ENCODE results near the gene WIPF3. TPM values are rescaled to one million over a fixed set of nuclear protein-coding genes. Genes with fewer than 3 reads are reported as not detected.

Gene WIPF3
- total RNA-seq, 1 donor from 2014 or later = 0.67 TPM

GRCh38 chr7:29937132-29937531 is 130.8 kb downstream of the WIPF3 start:
- TF ChIP-seq CTCF (IDR thresholded peaks at IDR 0.05) = no peak
- Histone ChIP-seq H3K36me3 (peaks cover 38% of the 10 kb centered on the region), H3K4me1 (no peaks in the 10 kb centered on the region), H3K27me3 (no peaks in the 10 kb centered on the region), H3K27ac (no peak overlapping the region), H3K9me3 (no peaks in the 10 kb centered on the region), H3K4me3 (no peak overlapping the region)
- no peak for ATAC-seq
- intact Hi-C loops (cut with DNase I) = no loop called here
- no peak for DNase-seq

GRCh38 chr7:29940199-29940598 is 133.9 kb downstream of the WIPF3 start:
- Histone ChIP-seq H3K4me3 (no peak overlapping the region), H3K9me3 (no peaks in the 10 kb centered on the region), H3K27me3 (no peaks in the 10 kb centered on the region), H3K27ac (no peak overlapping the region), H3K36me3 (peaks cover 54% of the 10 kb centered on the region), H3K4me1 (no peaks in the 10 kb centered on the region)
- ATAC-seq = no peak
- no peak for TF ChIP-seq CTCF (IDR thresholded peaks at IDR 0.05)
- intact Hi-C loops (cut with DNase I) = no loop called here
- DNase-seq = no peak

- peaks cover 34% of the 10 kb centered on the region for H3K36me3 ChIP-seq
- DNase-seq (no peak), ATAC-seq (no peak)
- H3K27ac ChIP-seq = no peak overlapping the region
- intact Hi-C loops (cut with DNase I) = no loop called here
- H3K4me3 ChIP-seq = no peak overlapping the region
- no peaks in the 10 kb centered on the region for H3K4me1 ChIP-seq
- no peaks in the 10 kb centered on the region for H3K27me3 ChIP-seq
- TF ChIP-seq CTCF (IDR thresholded peaks at IDR 0.05) = no peak
- no peaks in the 10 kb centered on the region for H3K9me3 ChIP-seq
These were observed 139.0 kb downstream of the WIPF3 start for GRCh38 chr7:29945259-29945809.

GRCh38 chr7:29946428-29947186 is 140.3 kb downstream of the WIPF3 start:
- intact Hi-C loops (cut with DNase I) = no loop called here
- H3K4me1 ChIP-seq = no peaks in the 10 kb centered on the region
- H3K27me3 ChIP-seq = no peaks in the 10 kb centered on the region
- TF ChIP-seq CTCF (IDR thresholded peaks at IDR 0.05) = peak; percentile 50
- DNase-seq (no peak), ATAC-seq (peak; percentile 83)
- no peak overlapping the region for H3K27ac ChIP-seq
- peaks cover 22% of the 10 kb centered on the region for H3K36me3 ChIP-seq
- no peaks in the 10 kb centered on the region for H3K9me3 ChIP-seq
- no peak overlapping the region for H3K4me3 ChIP-seq

- no peak overlapping the region for H3K27ac ChIP-seq
- H3K4me1 ChIP-seq = no peaks in the 10 kb centered on the region
- no peaks in the 10 kb centered on the region for H3K27me3 ChIP-seq
- intact Hi-C loops (cut with DNase I) = no loop called here
- ATAC-seq (no peak), DNase-seq (no peak)
- no peak for TF ChIP-seq CTCF (IDR thresholded peaks at IDR 0.05)
- H3K9me3 ChIP-seq = no peaks in the 10 kb centered on the region
- H3K36me3 ChIP-seq = peaks cover 12% of the 10 kb centered on the region
- H3K4me3 ChIP-seq = no peak overlapping the region
These were observed 142.3 kb downstream of the WIPF3 start for GRCh38 chr7:29948587-29948986.

Measured in upper lobe of right lung (tissue), 1 donor.